GM23248 (cell line): ENCODE results near the gene GLYAT. TPM values are rescaled to one million over a fixed set of nuclear protein-coding genes. Genes with fewer than 3 reads are reported as not detected.

Experiments used
- DNase-seq: peaks from one replicate; pipeline ENCODE4 v3.0.0-alpha.2; 2015
- H2AFZ ChIP-seq: fragments of 200-600 bp; sonication (generic); 2 replicates; pipeline ENCODE4 v1.6.1; 2016; ENCODE audit warnings: antibody characterized with exemption
- H3F3A ChIP-seq: fragments of 200-600 bp; sonication (generic); 2 replicates; pipeline ENCODE4 v1.6.1; 2016; ENCODE audit warnings: mild to moderate bottlenecking, antibody characterized with exemption, mixed run types; ENCODE audit not compliant: insufficient read depth
- H3K27ac ChIP-seq: fragments of 200-600 bp; sonication (generic); 2 replicates; pipeline ENCODE4 v1.5.1; 2016; ENCODE audit warnings: mild to moderate bottlenecking
- H3K27me3 ChIP-seq: fragments of 200-600 bp; sonication (generic); replicated peaks from 2 replicates; pipeline ENCODE4 v1.6.1; 2016; ENCODE audit warnings: mild to moderate bottlenecking; ENCODE audit not compliant: insufficient read depth
- H3K36me3 ChIP-seq: fragments of 200-600 bp; sonication (generic); 2 replicates; pipeline ENCODE4 v1.6.1; 2016; ENCODE audit warnings: low read depth, mild to moderate bottlenecking
- H3K4me1 ChIP-seq: fragments of 200-600 bp; sonication (generic); 2 replicates; pipeline ENCODE4 v1.6.1; 2016; ENCODE audit warnings: mild to moderate bottlenecking; ENCODE audit not compliant: insufficient read depth
- H3K4me2 ChIP-seq: fragments of 200-600 bp; sonication (generic); one replicate; pipeline ENCODE4 v1.6.1; 2016; ENCODE audit warnings: mild to moderate bottlenecking; ENCODE audit not compliant: unreplicated experiment
- H3K4me3 ChIP-seq: fragments of 200-600 bp; sonication (generic); 2 replicates; pipeline ENCODE4 v1.5.1; 2016; ENCODE audit warnings: mild to moderate bottlenecking
- H3K79me2 ChIP-seq: fragments of 200-600 bp; sonication (generic); 2 replicates; pipeline ENCODE4 v1.6.1; 2016; ENCODE audit warnings: mild to moderate bottlenecking; ENCODE audit not compliant: insufficient read depth
- H3K9ac ChIP-seq: fragments of 200-600 bp; sonication (generic); 2 replicates; pipeline ENCODE4 v1.6.1; 2016; ENCODE audit warnings: mild to moderate bottlenecking
- H3K9me2 ChIP-seq: fragments of 200-600 bp; sonication (generic); 2 replicates; pipeline ENCODE4 v1.6.1; 2016; ENCODE audit warnings: mixed run types, mild to moderate bottlenecking, moderate library complexity; ENCODE audit not compliant: insufficient read depth
- H3K9me3 ChIP-seq: fragments of 200-600 bp; sonication (generic); one replicate; pipeline ENCODE4 v1.6.1; 2017; ENCODE audit warnings: low read depth
- H4K20me1 ChIP-seq: fragments of 200-600 bp; sonication (generic); 2 replicates; pipeline ENCODE4 v1.6.0; 2016; ENCODE audit not compliant: insufficient read depth
- EZH2 ChIP-seq: fragments of 200-600 bp; sonication (generic); IDR thresholded peaks from 2 replicates; pipeline ENCODE4 v1.6.1; 2018; ENCODE audit warnings: antibody characterized with exemption, mild to moderate bottlenecking; ENCODE audit not compliant: insufficient read depth, poor library complexity, severe bottlenecking
- EZH2phosphoT487 ChIP-seq: fragments of 200-600 bp; sonication (generic); IDR thresholded peaks from 2 replicates; pipeline ENCODE4 v1.6.1; 2018; ENCODE audit warnings: antibody characterized with exemption, moderate library complexity, mild to moderate bottlenecking, low read depth; ENCODE audit not compliant: insufficient read depth
- WGBS, 2 experiments: methylation state at CpG; one replicate each; pipeline ENCODE4 v1.1.6; 2015 to 2017; ENCODE audit warnings: low lambda C conversion rate in 2 of 2, low coverage in 1 of 2; ENCODE audit errors: missing lambda C conversion rate in 2 of 2; 5-methylcytosine and 5-hydroxymethylcytosine counted together
- in situ Hi-C: fragments of 300-500 bp; cut with MboI; formaldehyde crosslinking; loops from 2 replicates; pipeline ENCODE4 v1.15.0; 2020
- polyA plus RNA-seq: library from polyadenylated mRNA; unstranded; fragments of >200 nt; fragmentation: Nextera tagmentation; extraction: Ambion mirVana; gene quantifications from 2 replicates; pipeline ENCODE4 v1.2.1, GENCODE V29; 2016
- total RNA-seq: library from RNA; depleted of rRNA; stranded (reverse); fragments of >200 nt; shearing (Covaris generic); gene quantifications from 2 replicates; pipeline ENCODE4 v1.2.3, GENCODE V29; 2014

Gene GLYAT
- total and polyA plus RNA-seq, 2 experiments from 2014 or later: not detected

DNA sequence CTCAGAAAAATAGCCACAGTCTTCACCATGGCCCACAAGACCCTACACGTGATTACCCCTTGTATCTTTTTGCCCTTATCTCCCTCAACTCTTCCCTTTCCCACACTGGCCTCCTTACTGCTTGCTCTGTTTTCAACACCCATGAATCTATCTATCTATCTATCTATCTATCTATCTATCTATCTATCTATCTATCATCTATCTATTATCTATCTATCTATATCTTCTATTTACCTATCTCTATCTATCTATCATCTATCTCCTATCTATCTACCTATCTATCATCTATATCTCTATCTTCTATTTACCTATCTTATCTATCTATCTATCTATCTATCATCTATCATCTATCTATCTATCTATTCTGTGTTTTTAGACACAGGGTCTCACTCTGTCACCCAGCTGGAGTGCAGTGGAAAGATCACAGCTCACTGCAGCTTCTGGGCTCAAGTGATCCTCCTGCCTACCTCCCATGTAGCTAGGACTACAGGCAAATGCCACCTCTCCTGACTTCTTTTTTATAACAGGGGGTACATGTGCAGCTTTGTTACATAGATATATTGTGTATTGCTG is 55.1 kb downstream of the GLYAT start:
- Histone ChIP-seq H3K27ac (no peak overlapping the region), H3K9me2 (no peaks in the 10 kb centered on the region), H3K36me3 (no peaks in the 10 kb centered on the region), H3K4me2 (no peak overlapping the region), H2AFZ (no peak overlapping the region), H3K9ac (no peak overlapping the region), H4K20me1 (no peaks in the 10 kb centered on the region), H3K4me3 (no peak overlapping the region), H3F3A (no peaks in the 10 kb centered on the region), H3K27me3 (peaks cover 7% of the 10 kb centered on the region; the same call in 1 of the 2 replicates), H3K4me1 (no peaks in the 10 kb centered on the region), H3K79me2 (no peaks in the 10 kb centered on the region), H3K9me3 (no peaks in the 10 kb centered on the region)
- no peak for DNase-seq
- TF ChIP-seq EZH2: no peak
- no peak for TF ChIP-seq EZH2phosphoT487
- in situ Hi-C loops: no loop called here
- WGBS, 2 experiments: 0 to 6% methylated on average over 1 of the region's 1 CpG

DNA sequence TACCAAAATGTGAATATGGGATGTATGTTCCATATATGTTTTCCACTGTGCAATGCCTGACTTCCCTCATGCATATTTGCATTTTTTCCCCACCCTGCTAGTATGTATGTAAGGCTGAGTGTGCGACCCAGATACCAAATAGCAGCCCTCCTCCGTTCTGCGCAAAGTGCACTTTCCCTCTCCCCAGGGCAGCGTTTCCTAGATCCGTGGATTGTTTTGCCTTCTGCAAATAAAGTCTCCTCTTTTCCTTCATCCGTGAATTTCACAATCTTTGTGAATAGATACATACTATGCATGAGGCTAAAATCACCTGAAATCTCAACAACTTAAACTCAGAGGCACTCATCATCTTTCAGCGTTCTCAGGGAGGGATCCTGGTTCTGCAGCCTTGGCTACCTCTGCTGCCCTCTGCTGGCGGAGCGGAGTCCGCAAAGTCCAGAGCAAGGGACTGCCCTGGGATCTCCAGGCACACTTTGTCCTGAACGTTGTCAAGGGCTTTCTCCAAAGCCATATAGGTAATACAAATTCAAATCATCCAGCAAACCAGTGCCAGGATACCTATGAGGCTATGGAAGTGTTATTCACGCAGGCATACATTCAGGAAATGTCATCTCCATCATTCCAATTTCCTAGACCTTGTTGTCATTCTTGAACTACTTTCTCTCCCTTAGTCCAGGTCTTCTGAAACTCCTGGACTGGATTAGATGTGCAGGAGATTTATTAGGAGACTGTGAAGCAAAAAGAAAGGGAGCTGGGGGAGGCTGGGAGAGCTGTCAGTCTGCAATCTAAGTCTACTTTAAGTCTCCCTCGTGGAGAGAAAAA is 56.2 kb downstream of the GLYAT start:
- H3K27me3 ChIP-seq: peaks cover 7% of the 10 kb centered on the region; the same call in 1 of the 2 replicates
- TF ChIP-seq EZH2: no peak
- no peak for TF ChIP-seq EZH2phosphoT487
- H3K4me1 ChIP-seq: no peaks in the 10 kb centered on the region
- no peaks in the 10 kb centered on the region for H4K20me1 ChIP-seq
- WGBS, 2 experiments: 27 to 29% methylated on average over 13 of the region's 13 CpGs
- in situ Hi-C loops: no loop called here
- no peak overlapping the region for H3K27ac ChIP-seq
- no peaks in the 10 kb centered on the region for H3F3A ChIP-seq
- no peaks in the 10 kb centered on the region for H3K9me3 ChIP-seq
- H3K4me2 ChIP-seq: no peak overlapping the region
- no peak overlapping the region for H3K9ac ChIP-seq
- no peaks in the 10 kb centered on the region for H3K79me2 ChIP-seq
- peak; percentile 78 for DNase-seq
- H3K36me3 ChIP-seq: no peaks in the 10 kb centered on the region
- H3K4me3 ChIP-seq: no peak overlapping the region
- peak overlapping the region; percentile 37 for H2AFZ ChIP-seq
- no peaks in the 10 kb centered on the region for H3K9me2 ChIP-seq

- in situ Hi-C loops: no loop called here
- Histone ChIP-seq H4K20me1 (no peaks in the 10 kb centered on the region), H3K9ac (no peak overlapping the region), H3K27me3 (0 out of 2 replicates have a peak, but pooled peaks cover 4% of the 10 kb centered on the region), H3K4me3 (no peak overlapping the region), H3K79me2 (no peaks in the 10 kb centered on the region), H3F3A (no peaks in the 10 kb centered on the region), H3K4me2 (no peak overlapping the region), H3K27ac (no peak overlapping the region), H3K4me1 (no peaks in the 10 kb centered on the region), H3K36me3 (no peaks in the 10 kb centered on the region), H3K9me2 (no peaks in the 10 kb centered on the region), H2AFZ (no peak overlapping the region), H3K9me3 (no peaks in the 10 kb centered on the region)
- TF ChIP-seq EZH2 (no peak), EZH2phosphoT487 (no peak)
- WGBS, 2 experiments: 69 to 71% methylated on average over 12 of the region's 12 CpGs
- no peak for DNase-seq
Measured at GRCh38 chr11:58674609-58675008, 57.1 kb downstream of the GLYAT start.

- no peak for DNase-seq
- TF ChIP-seq EZH2phosphoT487 (no peak), EZH2 (no peak)
- Histone ChIP-seq H3K4me3 (no peak overlapping the region), H2AFZ (no peak overlapping the region), H3K4me2 (no peak overlapping the region), H3K36me3 (no peaks in the 10 kb centered on the region), H3K79me2 (no peaks in the 10 kb centered on the region), H4K20me1 (no peaks in the 10 kb centered on the region), H3K9me2 (no peaks in the 10 kb centered on the region), H3F3A (no peaks in the 10 kb centered on the region), H3K27ac (no peak overlapping the region), H3K27me3 (no peaks in the 10 kb centered on the region), H3K4me1 (no peaks in the 10 kb centered on the region), H3K9ac (no peak overlapping the region), H3K9me3 (no peaks in the 10 kb centered on the region)
- 54 to 56% methylated on average over 6 of the region's 6 CpGs for WGBS, 2 experiments
- in situ Hi-C loops: no loop called here
Measured at GRCh38 chr11:58671983-58672633, 59.6 kb downstream of the GLYAT start.
